ENCODE measurements around the gene GADD45B.
"Not testable (repeated sequence)": the region's sequence is repeated elsewhere in the genome, so short reads cannot be mapped to it uniquely, and the experiment has no call there.

GADD45B gene

GRCh38 chr19:2454199-2454961, 21.5 kb upstream of the GADD45B start:
- Histone ChIP-seq H3K27me3 (replicated peaks in 2 of 5; ENCODE audit: control insufficient read depth in 4 of 5, insufficient read depth in 5 of 5, low read length in 4 of 5) (no peaks in the 10 kb centered on the region), H3K36me3 (ENCODE audit: control insufficient read depth in 4 of 4, insufficient read depth in 4 of 4, low read length in 3 of 4) (peaks cover 0 to 17% (median 8%) of the 10 kb centered on the region in 4 experiments), H3K4me3 (ENCODE audit: control insufficient read depth in 1 of 7, extremely low read depth in 1 of 7, insufficient read depth in 4 of 7, low read depth in 2 of 7, low read length in 6 of 7) (no peak overlapping the region), H3K9me3 (ENCODE audit: control extremely low read depth in 1 of 5, control insufficient read depth in 4 of 5, insufficient read depth in 2 of 5, low read depth in 1 of 5, low read length in 4 of 5) (no peaks in the 10 kb centered on the region), H3K4me1 (ENCODE audit: control extremely low read depth in 1 of 4, control insufficient read depth in 4 of 4, insufficient read depth in 4 of 4, low read length in 3 of 4) (peaks cover 0 to 19% (median 15%) of the 10 kb centered on the region in 4 experiments), H3K27ac (ENCODE audit: insufficient read depth in 1 of 2, low read depth in 1 of 2, low read length in 2 of 2, poor library complexity in 1 of 2, severe bottlenecking in 2 of 2) (no peak overlapping the region)
- no peak for DNase-seq
- POLR2A ChIA-PET = no interaction called here
- CTCF ChIA-PET = interaction anchor here (0.6 to 1.2 kb wide), 2 partner anchors 27 to 220 kb away, joined by 3 read pairs; partner anchors contain the start of gene TIMM13
- WGBS (ENCODE audit: insufficient coverage) = 100% methylated on average over 14 of the region's 19 CpGs

- H3K27me3 ChIP-seq (replicated peaks in 2 of 5; ENCODE audit: control insufficient read depth in 4 of 5, insufficient read depth in 5 of 5, low read length in 4 of 5) = no peaks in the 10 kb centered on the region
- H3K4me1 ChIP-seq (ENCODE audit: control extremely low read depth in 1 of 4, control insufficient read depth in 4 of 4, insufficient read depth in 4 of 4, low read length in 3 of 4) = peaks cover 0 to 19% (median 15%) of the 10 kb centered on the region in 4 experiments
- 77% methylated on average over 13 of the region's 14 CpGs for WGBS (ENCODE audit: insufficient coverage)
- ChIA-PET CTCF (interaction anchor here (0.5 to 1.2 kb wide), 3 partner anchors 27 to 35 kb away, joined by 3 read pairs; partner anchors contain the start of gene TIMM13), POLR2A (no interaction called here)
- DNase-seq = no peak
- H3K9me3 ChIP-seq (ENCODE audit: control extremely low read depth in 1 of 5, control insufficient read depth in 4 of 5, insufficient read depth in 2 of 5, low read depth in 1 of 5, low read length in 4 of 5) = no peaks in the 10 kb centered on the region
- peak overlapping the region; percentile 79 to 90 (median 85) for H3K4me3 ChIP-seq (ENCODE audit: control insufficient read depth in 1 of 7, extremely low read depth in 1 of 7, insufficient read depth in 4 of 7, low read depth in 2 of 7, low read length in 6 of 7)
- peaks cover 0 to 14% (median 7%) of the 10 kb centered on the region in 4 experiments for H3K36me3 ChIP-seq (ENCODE audit: control insufficient read depth in 4 of 4, insufficient read depth in 4 of 4, low read length in 3 of 4)
- peak overlapping the region in 1 of 2 experiments; percentile 76 for H3K27ac ChIP-seq (ENCODE audit: insufficient read depth in 1 of 2, low read depth in 1 of 2, low read length in 2 of 2, poor library complexity in 1 of 2, severe bottlenecking in 2 of 2)
Observed at GRCh38 chr19:2454962-2455850, 20.7 kb upstream of the GADD45B start.

- Histone ChIP-seq H3K36me3 (ENCODE audit: control insufficient read depth in 4 of 4, insufficient read depth in 4 of 4, low read length in 3 of 4) (peaks cover 0 to 10% (median 4%) of the 10 kb centered on the region in 4 experiments), H3K27me3 (replicated peaks in 2 of 5; ENCODE audit: control insufficient read depth in 4 of 5, insufficient read depth in 5 of 5, low read length in 4 of 5) (no peaks in the 10 kb centered on the region), H3K9me3 (ENCODE audit: control extremely low read depth in 1 of 5, control insufficient read depth in 4 of 5, insufficient read depth in 2 of 5, low read depth in 1 of 5, low read length in 4 of 5) (no peaks in the 10 kb centered on the region), H3K27ac (ENCODE audit: insufficient read depth in 1 of 2, low read depth in 1 of 2, low read length in 2 of 2, poor library complexity in 1 of 2, severe bottlenecking in 2 of 2) (peak overlapping the region in 1 of 2 experiments; percentile 76), H3K4me3 (ENCODE audit: control insufficient read depth in 1 of 7, extremely low read depth in 1 of 7, insufficient read depth in 4 of 7, low read depth in 2 of 7, low read length in 6 of 7) (peak overlapping the region; percentile 79 to 90 (median 85)), H3K4me1 (ENCODE audit: control extremely low read depth in 1 of 4, control insufficient read depth in 4 of 4, insufficient read depth in 4 of 4, low read length in 3 of 4) (peaks cover 0 to 20% (median 15%) of the 10 kb centered on the region in 4 experiments)
- under 1% methylated on average over 50 of the region's 62 CpGs for WGBS (ENCODE audit: insufficient coverage)
- DNase-seq = peak in 2 of 3 donors; percentile 31 to 40
- ChIA-PET CTCF (interaction anchor here (1.0 to 2.4 kb wide), 5 partner anchors 8 to 182 kb away, joined by 3 to 9 read pairs (median 4); no protein-coding TSS in a partner anchor), POLR2A (interaction anchor here (2.0 kb wide), 1 partner anchor 20 kb away, joined by 14 read pairs; the partner anchor contains the start of gene GADD45B)
Observed at GRCh38 chr19:2455851-2456570, 19.9 kb upstream of the GADD45B start.

- Histone ChIP-seq H3K36me3 (ENCODE audit: control insufficient read depth in 4 of 4, insufficient read depth in 4 of 4, low read length in 3 of 4) (peaks cover 0 to 2% (median under 1%) of the 10 kb centered on the region in 4 experiments), H3K4me3 (ENCODE audit: control insufficient read depth in 1 of 7, extremely low read depth in 1 of 7, insufficient read depth in 4 of 7, low read depth in 2 of 7, low read length in 6 of 7) (peak overlapping the region in 5 of 7 experiments; percentile 58 to 90 (median 84)), H3K27ac (ENCODE audit: insufficient read depth in 1 of 2, low read depth in 1 of 2, low read length in 2 of 2, poor library complexity in 1 of 2, severe bottlenecking in 2 of 2) (no peak overlapping the region), H3K27me3 (replicated peaks in 2 of 5; ENCODE audit: control insufficient read depth in 4 of 5, insufficient read depth in 5 of 5, low read length in 4 of 5) (no peaks in the 10 kb centered on the region), H3K9me3 (ENCODE audit: control extremely low read depth in 1 of 5, control insufficient read depth in 4 of 5, insufficient read depth in 2 of 5, low read depth in 1 of 5, low read length in 4 of 5) (no peaks in the 10 kb centered on the region), H3K4me1 (ENCODE audit: control extremely low read depth in 1 of 4, control insufficient read depth in 4 of 4, insufficient read depth in 4 of 4, low read length in 3 of 4) (peaks cover 0 to 35% (median 23%) of the 10 kb centered on the region in 4 experiments)
- ChIA-PET CTCF (interaction anchor here (0.6 to 2.4 kb wide), 10 partner anchors 10 to 180 kb away, joined by 3 to 9 read pairs (median 4); no protein-coding TSS in a partner anchor), POLR2A (interaction anchor here (0.6 to 2.0 kb wide), 6 partner anchors 11 to 1069 kb away, joined by 3 to 14 read pairs (median 3); partner anchors contain the start of genes GADD45B and TIMM13)
- WGBS (ENCODE audit: insufficient coverage) = 100% methylated on average over 3 of the region's 8 CpGs
- peak in 2 of 3 donors; percentile 29 to 41 for DNase-seq
Observed at GRCh38 chr19:2457394-2458037, 18.4 kb upstream of the GADD45B start.

- WGBS (ENCODE audit: insufficient coverage) = 100% methylated on average over 1 of the region's 5 CpGs
- ChIA-PET CTCF (interaction anchor here (1.3 to 2.4 kb wide), 4 partner anchors 10 to 153 kb away, joined by 3 to 9 read pairs (median 4); no protein-coding TSS in a partner anchor), POLR2A (interaction anchor here (0.6 kb wide), 1 partner anchor 31 kb away, joined by 3 read pairs; no protein-coding TSS in a partner anchor)
- no peak for DNase-seq
- H3K4me3 ChIP-seq (ENCODE audit: control insufficient read depth in 1 of 7, extremely low read depth in 1 of 7, insufficient read depth in 4 of 7, low read depth in 2 of 7, low read length in 6 of 7) = no peak overlapping the region
- no peak overlapping the region for H3K27ac ChIP-seq (ENCODE audit: insufficient read depth in 1 of 2, low read depth in 1 of 2, low read length in 2 of 2, poor library complexity in 1 of 2, severe bottlenecking in 2 of 2)
- H3K4me1 ChIP-seq (ENCODE audit: control extremely low read depth in 1 of 4, control insufficient read depth in 4 of 4, insufficient read depth in 4 of 4, low read length in 3 of 4) = peaks cover 0 to 37% (median 23%) of the 10 kb centered on the region in 4 experiments
- peaks cover 0 to 2% (median under 1%) of the 10 kb centered on the region in 4 experiments for H3K36me3 ChIP-seq (ENCODE audit: control insufficient read depth in 4 of 4, insufficient read depth in 4 of 4, low read length in 3 of 4)
- no peaks in the 10 kb centered on the region for H3K27me3 ChIP-seq (replicated peaks in 2 of 5; ENCODE audit: control insufficient read depth in 4 of 5, insufficient read depth in 5 of 5, low read length in 4 of 5)
- no peaks in the 10 kb centered on the region for H3K9me3 ChIP-seq (ENCODE audit: control extremely low read depth in 1 of 5, control insufficient read depth in 4 of 5, insufficient read depth in 2 of 5, low read depth in 1 of 5, low read length in 4 of 5)
Observed at GRCh38 chr19:2458054-2458453, 17.9 kb upstream of the GADD45B start.

GRCh38 chr19:2458776-2459175, 17.2 kb upstream of the GADD45B start:
- DNase-seq; H3K36me3 ChIP-seq (ENCODE audit: control insufficient read depth in 4 of 4, insufficient read depth in 4 of 4, low read length in 3 of 4); POLR2A ChIA-PET; H3K9me3 ChIP-seq (ENCODE audit: control extremely low read depth in 1 of 5, control insufficient read depth in 4 of 5, insufficient read depth in 2 of 5, low read depth in 1 of 5, low read length in 4 of 5); H3K27me3 ChIP-seq (replicated peaks in 2 of 5; ENCODE audit: control insufficient read depth in 4 of 5, insufficient read depth in 5 of 5, low read length in 4 of 5); H3K27ac ChIP-seq (ENCODE audit: insufficient read depth in 1 of 2, low read depth in 1 of 2, low read length in 2 of 2, poor library complexity in 1 of 2, severe bottlenecking in 2 of 2); H3K4me3 ChIP-seq (ENCODE audit: control insufficient read depth in 1 of 7, extremely low read depth in 1 of 7, insufficient read depth in 4 of 7, low read depth in 2 of 7, low read length in 6 of 7): not testable (repeated sequence)
- 97% methylated on average over 7 of the region's 10 CpGs for WGBS (ENCODE audit: insufficient coverage)
- H3K4me1 ChIP-seq (ENCODE audit: control extremely low read depth in 1 of 4, control insufficient read depth in 4 of 4, insufficient read depth in 4 of 4, low read length in 3 of 4) = peaks cover 0 to 37% (median 23%) of the 10 kb centered on the region in 4 experiments
- CTCF ChIA-PET = interaction anchor here (1.3 to 2.1 kb wide), 2 partner anchors 67 to 152 kb away, joined by 3 to 4 read pairs; no protein-coding TSS in a partner anchor

Measured in common myeloid progenitor, CD34-positive (primary cell).